GM19468 (cell line): ENCODE results near the gene EHBP1.

Source experiments
- ATAC-seq: cut with Tn5 transposase; IDR thresholded peaks from one replicate; pipeline ENCODE4 v1.9.1; 2021; ENCODE audit warnings: mild to moderate bottlenecking, moderate library complexity, moderate number of reproducible peaks; ENCODE audit not compliant: unreplicated experiment; ENCODE audit errors: extremely low read depth

Gene EHBP1

GRCh38 chr2:62770629-62771028 is 65.1 kb downstream of the EHBP1 start:
- no peak for ATAC-seq

DNA sequence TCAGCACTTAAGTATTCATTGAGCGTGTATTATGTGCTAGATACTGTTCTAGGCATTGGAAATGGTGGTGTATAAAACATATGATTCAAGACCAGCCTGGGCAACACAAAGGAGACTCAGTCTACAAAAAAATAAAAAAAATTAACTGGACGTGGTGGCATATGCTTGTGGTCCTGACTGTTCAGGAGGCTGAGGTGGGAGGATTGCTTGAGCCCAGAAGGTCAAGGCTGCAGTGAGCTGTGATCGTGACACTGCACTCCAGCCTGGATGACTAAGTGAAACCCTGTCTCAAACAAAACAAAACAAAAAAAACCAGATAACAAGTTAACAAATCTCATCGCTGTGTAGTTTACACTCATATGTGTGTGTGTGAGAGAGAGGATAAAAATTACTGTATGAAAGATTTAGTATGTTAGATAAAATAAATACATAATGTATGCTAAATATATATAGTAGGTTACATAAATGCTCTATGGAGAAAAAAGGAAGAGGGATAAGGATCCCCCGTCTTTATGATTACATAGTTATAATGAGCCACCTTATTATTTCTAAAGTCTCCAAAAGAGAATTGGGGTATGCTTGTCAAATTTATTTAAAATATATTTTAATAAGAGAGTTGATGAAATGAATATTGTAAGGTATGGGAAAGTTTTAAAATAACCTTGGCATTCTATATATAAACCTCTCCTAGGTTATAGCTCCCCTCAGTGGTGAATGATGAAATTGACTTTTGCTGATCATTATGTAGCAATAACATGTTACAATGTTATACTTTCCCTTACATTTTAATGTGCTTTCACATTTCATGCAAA is 69.2 kb downstream of the EHBP1 start:
- ATAC-seq = no peak

DNA sequence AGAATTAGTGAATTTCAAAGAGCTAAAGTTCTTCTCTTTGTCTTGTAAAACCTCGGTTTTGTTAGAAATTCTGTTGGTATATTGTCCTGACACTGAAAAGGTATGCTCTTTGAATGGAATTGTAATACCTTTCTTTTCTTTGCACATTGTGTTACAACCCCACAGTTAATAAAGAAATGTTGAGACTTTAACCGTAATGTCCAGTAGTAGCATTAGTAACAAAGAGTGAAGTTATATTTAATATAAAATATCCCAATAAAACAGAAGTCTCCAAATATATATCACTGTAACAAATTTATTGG is 69.8 kb downstream of the EHBP1 start:
- no peak for ATAC-seq

GRCh38 chr2:62783679-62784078 is 78.2 kb downstream of the EHBP1 start:
- ATAC-seq = no peak

- ATAC-seq = no peak
These were observed 78.8 kb downstream of the EHBP1 start for GRCh38 chr2:62784341-62784740.

DNA sequence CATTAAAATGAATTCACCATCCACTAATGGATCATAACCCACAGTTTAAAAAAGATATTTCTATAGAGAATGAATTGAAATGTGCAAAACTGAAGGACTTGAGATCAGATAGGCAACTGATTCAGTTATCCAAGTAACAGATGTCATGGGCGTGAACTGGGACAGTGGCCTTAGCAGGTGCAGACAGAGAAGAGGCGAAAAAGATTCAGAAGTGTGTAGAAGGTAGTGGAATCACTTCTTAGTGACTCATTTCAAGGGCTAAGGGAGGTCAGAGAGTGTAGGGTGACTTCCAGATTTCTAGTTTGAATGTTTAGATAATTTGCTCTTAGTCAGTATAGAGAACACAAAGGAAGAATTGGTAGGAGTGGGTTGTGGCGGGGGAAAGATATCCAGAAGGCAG is 79.7 kb downstream of the EHBP1 start:
- no peak for ATAC-seq

DNA sequence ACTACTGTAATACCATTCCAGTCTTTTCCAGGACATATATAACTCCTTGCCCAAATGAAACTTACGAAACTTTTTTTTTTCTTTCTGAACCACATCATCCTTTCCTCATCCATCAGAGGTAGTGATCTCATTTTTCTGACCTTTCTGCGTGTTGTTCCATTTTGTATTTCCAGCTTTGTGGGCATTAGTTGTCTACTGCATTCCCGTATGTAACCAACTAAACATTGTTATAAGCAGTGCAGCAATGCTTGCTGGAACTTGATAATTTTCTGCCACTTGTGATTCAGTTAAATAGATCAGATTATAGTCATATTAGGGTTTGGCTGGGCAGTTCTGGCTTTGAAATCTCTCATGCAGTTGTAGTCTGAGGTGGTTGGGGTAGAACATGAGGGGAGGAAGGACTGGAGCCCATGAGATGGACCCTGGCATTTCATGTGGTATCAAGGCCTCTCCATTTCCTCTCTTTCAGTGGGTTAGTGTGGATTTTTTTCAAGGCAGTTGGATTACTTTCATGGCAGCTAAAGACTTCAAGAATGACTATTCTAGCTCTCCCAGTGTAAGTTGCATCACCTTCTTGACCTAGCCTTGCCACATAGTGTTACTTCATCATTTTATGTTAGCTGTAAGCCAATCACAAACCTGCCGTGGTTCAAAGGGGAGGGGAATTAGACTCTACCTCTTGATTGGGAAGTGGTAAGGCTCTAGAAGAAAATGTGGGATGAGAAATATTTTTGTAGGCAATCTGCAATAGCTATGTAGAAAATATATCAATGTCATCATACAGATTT is 80.5 kb downstream of the EHBP1 start:
- ATAC-seq = no peak

GRCh38 chr2:62787386-62787785 is 81.9 kb downstream of the EHBP1 start:
- ATAC-seq = no peak

- ATAC-seq = no peak
These were observed 84.0 kb downstream of the EHBP1 start for GRCh38 chr2:62789518-62789917.

GRCh38 chr2:62789918-62790317 is 84.4 kb downstream of the EHBP1 start:
- ATAC-seq = no peak

DNA sequence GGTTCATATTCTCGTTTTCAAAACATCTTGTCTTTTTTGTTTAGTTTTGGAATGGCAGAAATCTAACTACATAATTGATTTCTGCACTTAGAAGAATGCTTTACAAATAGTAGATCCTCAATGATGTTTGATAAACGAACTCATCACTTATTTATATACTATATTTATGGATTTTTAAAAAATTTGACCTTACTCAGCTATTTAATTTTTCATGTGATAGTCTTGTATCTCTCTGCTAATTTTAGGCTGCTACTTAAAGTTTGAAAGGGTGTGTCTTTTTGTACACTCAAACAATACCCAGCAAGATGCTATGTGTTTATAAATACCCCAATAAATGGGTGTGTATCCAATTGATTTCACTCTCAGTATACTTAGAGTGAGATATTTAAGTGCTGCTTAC is 86.9 kb downstream of the EHBP1 start:
- no peak for ATAC-seq

DNA sequence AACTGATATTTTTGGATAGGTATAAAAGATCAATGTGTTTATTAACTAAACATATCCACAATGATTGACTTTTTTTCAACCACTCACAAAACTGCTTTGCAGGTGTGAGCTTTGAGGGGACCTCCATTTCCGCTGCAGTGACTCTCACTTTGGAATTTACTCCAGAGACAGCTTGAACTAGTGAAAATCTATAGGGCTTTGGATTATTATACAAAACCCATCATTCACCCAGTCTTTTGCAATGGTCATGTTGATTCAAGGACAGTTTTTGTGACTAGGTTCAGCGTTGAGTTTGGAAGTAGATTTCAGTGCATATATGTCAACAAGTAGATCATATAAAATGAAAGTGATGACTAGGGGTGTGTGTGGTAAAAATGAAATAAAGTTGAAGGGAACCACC is 87.7 kb downstream of the EHBP1 start:
- no peak for ATAC-seq

DNA sequence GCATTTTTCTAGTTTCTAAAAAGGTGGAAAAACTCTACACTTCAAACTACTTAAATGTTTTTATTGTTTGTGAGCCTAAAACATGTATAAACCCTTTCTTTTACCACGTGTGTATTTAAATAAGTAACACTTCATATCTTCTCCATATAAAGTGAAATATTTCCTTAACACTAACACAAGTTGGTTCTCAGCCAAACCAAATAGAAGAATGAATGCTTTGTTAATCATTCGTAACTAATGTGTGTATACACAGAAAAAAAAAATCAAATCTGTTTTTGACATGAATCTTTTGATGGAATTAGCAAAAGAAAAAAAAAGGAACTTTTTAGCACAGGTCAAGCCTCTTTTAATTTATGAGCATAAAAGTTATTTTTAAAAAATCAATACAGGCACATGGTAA is 89.3 kb downstream of the EHBP1 start:
- ATAC-seq = no peak

DNA sequence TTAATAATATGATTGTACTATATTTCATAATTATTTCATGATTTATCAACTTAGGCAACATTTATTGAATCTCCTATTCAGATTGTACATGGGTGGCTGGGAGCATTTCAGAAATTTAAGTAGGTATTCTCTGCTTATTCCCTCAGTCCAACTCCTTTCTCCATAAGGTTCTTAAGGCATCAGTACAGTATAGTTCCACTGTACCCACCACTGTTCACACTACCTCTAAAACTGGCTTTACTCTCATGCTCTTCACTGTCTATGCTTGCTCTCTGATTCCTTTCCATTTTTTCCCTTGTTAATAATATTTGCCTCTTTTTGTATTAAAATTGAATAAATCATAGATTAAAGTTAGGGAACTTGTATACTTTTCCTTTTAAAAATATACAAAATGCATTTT is 89.8 kb downstream of the EHBP1 start:
- ATAC-seq = no peak

GRCh38 chr2:62797107-62797506 is 91.6 kb downstream of the EHBP1 start:
- no peak for ATAC-seq

GRCh38 chr2:62800618-62801017 is 95.1 kb downstream of the EHBP1 start:
- ATAC-seq = peak; percentile 20

DNA sequence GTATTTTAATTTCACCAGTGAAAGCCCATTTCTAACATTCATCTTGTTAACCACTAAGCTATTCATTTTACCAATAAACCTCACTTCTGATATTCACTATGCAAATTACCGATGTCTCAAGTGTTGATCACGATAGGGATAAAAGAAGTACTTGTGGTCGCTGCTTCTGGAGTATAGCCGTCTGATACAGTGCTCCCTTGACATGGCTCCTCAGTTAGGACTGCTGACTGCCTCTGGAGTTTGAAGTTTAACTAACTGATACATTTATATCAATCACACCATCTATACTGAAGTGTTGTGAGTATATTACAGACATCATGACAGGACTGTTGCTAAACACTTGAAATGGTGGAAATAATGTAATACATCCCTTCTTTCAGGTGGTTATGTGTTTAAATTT is 95.6 kb downstream of the EHBP1 start:
- no peak for ATAC-seq

DNA sequence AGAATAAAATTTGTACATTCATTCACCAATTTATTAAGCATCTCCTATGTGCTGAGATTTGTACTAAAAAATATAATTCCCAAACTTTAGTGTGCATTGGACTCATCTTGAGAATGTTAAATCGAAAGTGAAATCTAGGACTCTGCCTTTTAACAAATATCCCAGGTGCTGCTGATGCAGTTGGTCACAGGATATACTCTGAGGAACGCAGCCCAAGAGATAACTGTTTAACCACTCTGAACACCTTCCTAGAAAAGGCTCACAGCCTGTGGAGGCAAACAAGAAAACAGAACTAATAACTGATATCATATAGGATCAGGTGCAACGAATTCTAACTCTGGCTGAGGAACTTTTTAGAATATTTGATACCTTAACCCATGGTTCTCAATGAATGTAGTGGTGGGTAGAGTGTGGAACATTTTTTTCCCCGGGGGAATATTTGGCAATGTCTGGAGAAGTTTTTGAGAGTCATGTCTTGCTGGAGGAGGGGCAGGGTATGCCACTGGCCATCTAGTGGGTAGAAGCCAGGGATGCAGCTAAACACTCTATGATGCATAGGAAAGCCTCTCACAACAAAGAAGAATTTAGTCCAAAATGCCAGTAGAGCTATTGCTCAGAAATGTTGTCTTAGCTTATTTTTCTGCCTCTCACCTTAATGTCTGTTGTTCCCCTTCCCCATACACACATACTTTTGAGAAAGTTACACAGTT is 96.5 kb downstream of the EHBP1 start:
- no peak for ATAC-seq

DNA sequence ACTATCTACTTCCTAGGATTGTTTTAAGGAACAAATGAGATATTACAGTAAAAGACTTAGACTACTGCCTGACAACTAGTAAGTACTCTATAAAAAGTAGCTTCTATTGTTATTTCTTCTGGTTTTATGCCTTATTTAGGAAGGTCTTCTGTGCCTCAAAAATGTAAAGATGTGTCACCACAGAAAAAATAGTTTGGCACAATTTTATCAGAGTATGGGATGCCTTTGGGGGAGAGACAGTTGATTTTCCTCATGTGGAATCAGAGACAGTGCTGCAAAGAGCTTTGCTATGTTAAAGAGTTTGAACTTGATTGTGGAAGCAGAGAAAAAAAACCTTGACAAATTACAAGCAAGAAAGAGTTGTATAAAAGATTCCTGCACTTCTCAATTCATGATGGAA is 98.4 kb downstream of the EHBP1 start:
- ATAC-seq = no peak

DNA sequence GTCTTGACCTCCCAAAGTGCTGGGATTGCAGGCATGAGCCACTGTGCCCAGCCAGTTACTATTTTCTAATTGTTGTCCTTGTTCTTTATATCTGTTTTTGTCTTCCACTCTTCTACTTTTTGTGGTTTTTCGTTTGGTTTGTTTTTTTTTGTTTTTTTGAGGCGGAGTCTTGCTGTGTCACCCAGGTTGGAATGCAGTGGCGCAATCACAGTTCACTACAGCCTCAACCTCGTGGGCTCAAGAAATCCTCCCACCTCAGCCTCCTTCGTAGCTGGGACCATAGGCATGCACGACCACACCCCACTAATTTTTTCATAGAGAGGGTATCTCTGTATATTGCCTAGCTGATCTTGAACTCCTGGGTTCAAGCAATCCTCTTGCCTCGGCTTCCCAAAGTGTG is 100.7 kb downstream of the EHBP1 start:
- no peak for ATAC-seq

- ATAC-seq = no peak
These were observed 103.0 kb downstream of the EHBP1 start for GRCh38 chr2:62808554-62808953.
